ENCODE data around the gene C1D.
"Not testable (repeated sequence)": the region's sequence is repeated elsewhere in the genome, so short reads cannot be mapped to it uniquely, and the experiment has no call there.

The C1D gene

GRCh38 chr2:68089961-68090360 is 27.2 kb upstream of the C1D start:
- H3K9me3 Mint-ChIP-seq = no peaks in the 10 kb centered on the region
- H3K4me1 Mint-ChIP-seq (ENCODE audit: low read depth) = peaks cover 7% of the 10 kb centered on the region
- H3K36me3 Mint-ChIP-seq (ENCODE audit: low read depth) = no peaks in the 10 kb centered on the region
- no peak overlapping the region for H3K27ac Mint-ChIP-seq
- intact Hi-C loops (cut with micrococcal nuclease) = no loop called here
- H3K4me3 Mint-ChIP-seq = no peak overlapping the region
- no peaks in the 10 kb centered on the region for H3K27me3 Mint-ChIP-seq

GRCh38 chr2:68088940-68089339 is 26.1 kb upstream of the C1D start:
- Mint-ChIP-seq H3K36me3 (ENCODE audit: low read depth) (no peaks in the 10 kb centered on the region), H3K4me1 (ENCODE audit: low read depth) (peaks cover 7% of the 10 kb centered on the region), H3K27ac (no peak overlapping the region), H3K4me3 (no peak overlapping the region), H3K9me3 (no peaks in the 10 kb centered on the region), H3K27me3 (no peaks in the 10 kb centered on the region)
- intact Hi-C loops (cut with micrococcal nuclease) = no loop called here

- Mint-ChIP-seq H3K4me3 (no peak overlapping the region), H3K27me3 (no peaks in the 10 kb centered on the region), H3K27ac (no peak overlapping the region), H3K36me3 (ENCODE audit: low read depth) (no peaks in the 10 kb centered on the region), H3K4me1 (ENCODE audit: low read depth) (no peaks in the 10 kb centered on the region), H3K9me3 (no peaks in the 10 kb centered on the region)
- intact Hi-C loops (cut with micrococcal nuclease) = no loop called here
Observed at GRCh38 chr2:68086166-68086565, 23.4 kb upstream of the C1D start.

GRCh38 chr2:68083346-68083745 is 20.5 kb upstream of the C1D start:
- Mint-ChIP-seq H3K9me3 (no peaks in the 10 kb centered on the region), H3K4me1 (ENCODE audit: low read depth) (no peaks in the 10 kb centered on the region), H3K36me3 (ENCODE audit: low read depth) (no peaks in the 10 kb centered on the region), H3K27ac (no peak overlapping the region), H3K4me3 (no peak overlapping the region), H3K27me3 (no peaks in the 10 kb centered on the region)
- intact Hi-C loops (cut with micrococcal nuclease) = no loop called here

GRCh38 chr2:68074050-68074449 is 11.2 kb upstream of the C1D start:
- H3K36me3 Mint-ChIP-seq (ENCODE audit: low read depth) = no peaks in the 10 kb centered on the region
- no peaks in the 10 kb centered on the region for H3K4me1 Mint-ChIP-seq (ENCODE audit: low read depth)
- intact Hi-C loops (cut with micrococcal nuclease) = no loop called here
- peaks cover 5% of the 10 kb centered on the region for H3K27me3 Mint-ChIP-seq
- no peaks in the 10 kb centered on the region for H3K9me3 Mint-ChIP-seq
- no peak overlapping the region for H3K27ac Mint-ChIP-seq
- no peak overlapping the region for H3K4me3 Mint-ChIP-seq

GRCh38 chr2:68063797-68064646 is 1.2 kb upstream of the C1D start:
- not testable (repeated sequence) for H3K9me3 Mint-ChIP-seq, H3K27ac Mint-ChIP-seq, H3K27me3 Mint-ChIP-seq, H3K4me3 Mint-ChIP-seq
- peaks cover 21% of the 10 kb centered on the region for H3K4me1 Mint-ChIP-seq (ENCODE audit: low read depth)
- intact Hi-C loops (cut with micrococcal nuclease) = loop anchor here (2.0 kb wide), 1 partner anchor 93 kb away; the partner anchor contains the start of gene PNO1
- H3K36me3 Mint-ChIP-seq (ENCODE audit: low read depth) = peaks cover 19% of the 10 kb centered on the region

GRCh38 chr2:68060652-68061051 is 2.2 kb downstream of the C1D start:
- Mint-ChIP-seq H3K4me1 (ENCODE audit: low read depth) (peaks cover 41% of the 10 kb centered on the region), H3K27ac (no peak overlapping the region), H3K27me3 (peaks cover 3% of the 10 kb centered on the region), H3K9me3 (no peaks in the 10 kb centered on the region), H3K36me3 (ENCODE audit: low read depth) (peaks cover 25% of the 10 kb centered on the region), H3K4me3 (no peak overlapping the region)
- intact Hi-C loops (cut with micrococcal nuclease) = no loop called here

GRCh38 chr2:68059784-68060525 is 2.8 kb downstream of the C1D start:
- Mint-ChIP-seq H3K27ac (no peak overlapping the region), H3K36me3 (ENCODE audit: low read depth) (peaks cover 25% of the 10 kb centered on the region), H3K4me1 (ENCODE audit: low read depth) (peaks cover 47% of the 10 kb centered on the region), H3K4me3 (no peak overlapping the region), H3K27me3 (peaks cover 2% of the 10 kb centered on the region), H3K9me3 (no peaks in the 10 kb centered on the region)
- intact Hi-C loops (cut with micrococcal nuclease) = no loop called here

- Mint-ChIP-seq H3K4me1 (ENCODE audit: low read depth) (peaks cover 61% of the 10 kb centered on the region), H3K27me3 (no peaks in the 10 kb centered on the region), H3K36me3 (ENCODE audit: low read depth) (peaks cover 36% of the 10 kb centered on the region), H3K9me3 (no peaks in the 10 kb centered on the region), H3K27ac (no peak overlapping the region), H3K4me3 (no peak overlapping the region)
- intact Hi-C loops (cut with micrococcal nuclease) = no loop called here
Observed at GRCh38 chr2:68057658-68058396, 5.0 kb downstream of the C1D start.

GRCh38 chr2:68052717-68053422 is 9.9 kb downstream of the C1D start:
- Mint-ChIP-seq H3K4me3 (no peak overlapping the region), H3K27ac (no peak overlapping the region)
- intact Hi-C loops (cut with micrococcal nuclease) = no loop called here

GRCh38 chr2:68050353-68050752 is 12.5 kb downstream of the C1D start:
- no peak overlapping the region for H3K4me3 Mint-ChIP-seq
- H3K36me3 Mint-ChIP-seq (ENCODE audit: low read depth) = peaks cover 43% of the 10 kb centered on the region
- intact Hi-C loops (cut with micrococcal nuclease) = no loop called here
- peaks cover 36% of the 10 kb centered on the region for H3K4me1 Mint-ChIP-seq (ENCODE audit: low read depth)
- H3K9me3 Mint-ChIP-seq = no peaks in the 10 kb centered on the region
- no peak overlapping the region for H3K27ac Mint-ChIP-seq
- H3K27me3 Mint-ChIP-seq = no peaks in the 10 kb centered on the region

More at GRCh38 chr2:68052717-68053422, 9.9 kb downstream of the C1D start:
- Mint-ChIP-seq H3K27me3 (no peaks in the 10 kb centered on the region), H3K36me3 (ENCODE audit: low read depth) (peaks cover 36% of the 10 kb centered on the region), H3K9me3 (no peaks in the 10 kb centered on the region), H3K4me1 (ENCODE audit: low read depth) (peaks cover 47% of the 10 kb centered on the region)

- no peak overlapping the region for H3K4me3 Mint-ChIP-seq
- no peaks in the 10 kb centered on the region for H3K9me3 Mint-ChIP-seq
- intact Hi-C loops (cut with micrococcal nuclease) = no loop called here
- H3K27ac Mint-ChIP-seq = no peak overlapping the region
- H3K36me3 Mint-ChIP-seq (ENCODE audit: low read depth) = peaks cover 52% of the 10 kb centered on the region
- no peaks in the 10 kb centered on the region for H3K27me3 Mint-ChIP-seq
- H3K4me1 Mint-ChIP-seq (ENCODE audit: low read depth) = peaks cover 16% of the 10 kb centered on the region
Observed at GRCh38 chr2:68046642-68047240, 16.1 kb downstream of the C1D start.

GRCh38 chr2:68046224-68046623 is 16.6 kb downstream of the C1D start:
- Mint-ChIP-seq H3K4me1 (ENCODE audit: low read depth) (peaks cover 11% of the 10 kb centered on the region), H3K27me3 (no peaks in the 10 kb centered on the region), H3K4me3 (no peak overlapping the region), H3K36me3 (ENCODE audit: low read depth) (peaks cover 52% of the 10 kb centered on the region), H3K9me3 (no peaks in the 10 kb centered on the region), H3K27ac (no peak overlapping the region)
- intact Hi-C loops (cut with micrococcal nuclease) = no loop called here

Measured in dendritic cell treated with granulocyte-macrophage colony-stimulating factor and Interleukin-4, amounts not matched to agents 40 ng/mL and 50 ng/mL, for 4 days (primary cell).